Neural progenitor cell (in vitro differentiated cells): ENCODE measurements around the gene LRP2. TPM values are rescaled to one million over a fixed set of nuclear protein-coding genes. Genes with fewer than 3 reads are reported as not detected.

Source experiments
- DNase-seq: peaks from one replicate; pipeline ENCODE4 v3.0.0-alpha.2; 2016; ENCODE audit warnings: low spot score
- H2AFZ ChIP-seq: fragments of 200-600 bp; sonication (generic); replicated peaks from 2 replicates; pipeline ENCODE4 v1.6.1; 2016; ENCODE audit warnings: antibody characterized with exemption
- H3F3A ChIP-seq: fragments of 200-600 bp; sonication (generic); 2 replicates; pipeline ENCODE4 v1.6.1; 2016; ENCODE audit warnings: antibody characterized with exemption, low read depth
- H3K27ac ChIP-seq: fragments of 200-600 bp; sonication (generic); 2 replicates; pipeline ENCODE4 v1.5.1; 2016; ENCODE audit warnings: mild to moderate bottlenecking
- H3K27me3 ChIP-seq: fragments of 200-600 bp; sonication (generic); 2 replicates; pipeline ENCODE4 v1.6.1; 2016; ENCODE audit warnings: mild to moderate bottlenecking, moderate library complexity
- H3K36me3 ChIP-seq: fragments of 200-600 bp; sonication (generic); 2 replicates; pipeline ENCODE4 v1.5.1; 2016
- H3K4me1 ChIP-seq: fragments of 200-600 bp; sonication (generic); 2 replicates; pipeline ENCODE4 v1.6.1; 2016; ENCODE audit warnings: mixed run types
- H3K4me2 ChIP-seq: fragments of 200-600 bp; sonication (generic); 2 replicates; pipeline ENCODE4 v1.6.1; 2016
- H3K4me3 ChIP-seq: fragments of 200-600 bp; sonication (generic); 2 replicates; pipeline ENCODE4 v1.5.1; 2016
- H3K79me2 ChIP-seq: fragments of 200-600 bp; sonication (generic); 2 replicates; pipeline ENCODE4 v1.6.1; 2016; ENCODE audit warnings: low read depth
- H3K9ac ChIP-seq: fragments of 200-600 bp; sonication (generic); 2 replicates; pipeline ENCODE4 v1.6.1; 2016
- H3K9me3 ChIP-seq: fragments of 200-600 bp; sonication (generic); 2 replicates; pipeline ENCODE4 v1.5.1; 2016; ENCODE audit warnings: low read depth
- H4K20me1 ChIP-seq: fragments of 200-600 bp; sonication (generic); 2 replicates; pipeline ENCODE4 v1.6.1; 2016; ENCODE audit warnings: low read depth
- H3K27ac Mint-ChIP-seq: 3 replicates; pipeline ENCODE4 v1.8.0; 2021; ENCODE audit warnings: mixed read lengths
- H3K27me3 Mint-ChIP-seq: 2 replicates; pipeline ENCODE4 v1.8.0; 2022; ENCODE audit warnings: low read depth, mild to moderate bottlenecking, inconsistent platforms, moderate library complexity, mixed read lengths; ENCODE audit not compliant: insufficient read depth
- H3K36me3 Mint-ChIP-seq: 3 replicates; pipeline ENCODE4 v1.8.0; 2021; ENCODE audit warnings: mixed read lengths
- H3K4me1 Mint-ChIP-seq: 3 replicates; pipeline ENCODE4 v1.8.0; 2021; ENCODE audit warnings: mixed read lengths
- H3K4me3 Mint-ChIP-seq: 3 replicates; pipeline ENCODE4 v1.8.0; 2021; ENCODE audit warnings: mild to moderate bottlenecking, moderate library complexity, mixed read lengths
- H3K9me3 Mint-ChIP-seq: 3 replicates; pipeline ENCODE4 v1.8.0; 2020; ENCODE audit warnings: mixed read lengths
- CTCF ChIP-seq: fragments of 200-600 bp; sonication (generic); IDR thresholded peaks from 2 replicates; pipeline ENCODE4 v1.5.1; 2017; ENCODE audit warnings: antibody characterized with exemption, mild to moderate bottlenecking
- EZH2 ChIP-seq: fragments of 200-600 bp; sonication (generic); IDR thresholded peaks from 2 replicates; pipeline ENCODE4 v1.6.1; 2017; ENCODE audit warnings: antibody characterized with exemption, mild to moderate bottlenecking, moderate library complexity
- EZH2phosphoT487 ChIP-seq: fragments of 200-600 bp; sonication (generic); IDR thresholded peaks from 2 replicates; pipeline ENCODE4 v1.6.1; 2017; ENCODE audit warnings: antibody characterized with exemption
- total RNA-seq: library from RNA; depleted of rRNA; stranded (reverse); fragments of >200 nt; gene quantifications from 2 replicates; pipeline ENCODE4 v1.2.3, GENCODE V29; 2015; ENCODE audit warnings: low replicate concordance

LRP2 gene
- total RNA-seq, 1 donor from 2014 or later, result 143 TPM

- TF ChIP-seq EZH2 (no peak), CTCF (no peak), EZH2phosphoT487 (no peak)
- Histone ChIP-seq H3K27ac (no peak overlapping the region), H3K4me1 (no peaks in the 10 kb centered on the region), H3K79me2 (no peaks in the 10 kb centered on the region), H3K27me3 (no peaks in the 10 kb centered on the region), H2AFZ (no peak overlapping the region), H3F3A (peaks cover 3% of the 10 kb centered on the region), H3K4me3 (no peak overlapping the region), H3K4me2 (no peak overlapping the region), H3K9me3 (no peaks in the 10 kb centered on the region), H3K36me3 (peaks cover 32% of the 10 kb centered on the region), H4K20me1 (peaks cover 6% of the 10 kb centered on the region), H3K9ac (no peak overlapping the region)
- peaks cover 34% of the 10 kb centered on the region for H3K36me3 Mint-ChIP-seq
- no peaks in the 10 kb centered on the region for H3K9me3 Mint-ChIP-seq
- DNase-seq, result no peak
- H3K4me1 Mint-ChIP-seq, result peaks cover 7% of the 10 kb centered on the region
- H3K27ac Mint-ChIP-seq, result no peak overlapping the region
- no peaks in the 10 kb centered on the region for H3K27me3 Mint-ChIP-seq
- no peak overlapping the region for H3K4me3 Mint-ChIP-seq
Measured at GRCh38 chr2:169189132-169189531, 173.2 kb downstream of the LRP2 start.

GRCh38 chr2:169185711-169186110, 176.6 kb downstream of the LRP2 start:
- H3K36me3 ChIP-seq, result peaks cover 28% of the 10 kb centered on the region
- Mint-ChIP-seq H3K27me3 (no peaks in the 10 kb centered on the region), H3K4me1 (peaks cover 7% of the 10 kb centered on the region), H3K4me3 (no peak overlapping the region), H3K9me3 (no peaks in the 10 kb centered on the region), H3K36me3 (peaks cover 26% of the 10 kb centered on the region), H3K27ac (no peak overlapping the region)
- no peak overlapping the region for H3K4me2 ChIP-seq
- H3K9me3 ChIP-seq, result no peaks in the 10 kb centered on the region
- no peak overlapping the region for H2AFZ ChIP-seq
- no peak overlapping the region for H3K27ac ChIP-seq
- TF ChIP-seq CTCF (no peak), EZH2 (no peak), EZH2phosphoT487 (no peak)
- no peak overlapping the region for H3K9ac ChIP-seq
- H3K79me2 ChIP-seq, result no peaks in the 10 kb centered on the region
- H4K20me1 ChIP-seq, result no peaks in the 10 kb centered on the region
- DNase-seq, result no peak
- H3K4me1 ChIP-seq, result no peaks in the 10 kb centered on the region
- no peaks in the 10 kb centered on the region for H3K27me3 ChIP-seq
- H3K4me3 ChIP-seq, result no peak overlapping the region
- peaks cover 3% of the 10 kb centered on the region for H3F3A ChIP-seq

GRCh38 chr2:169184074-169184473, 178.3 kb downstream of the LRP2 start:
- no peak overlapping the region for H3K4me3 ChIP-seq
- H3K9me3 ChIP-seq, result no peaks in the 10 kb centered on the region
- H3K4me3 Mint-ChIP-seq, result no peak overlapping the region
- H2AFZ ChIP-seq, result no peak overlapping the region
- peaks cover 3% of the 10 kb centered on the region for H3F3A ChIP-seq
- peaks cover 7% of the 10 kb centered on the region for H3K4me1 Mint-ChIP-seq
- peaks cover 33% of the 10 kb centered on the region for H3K36me3 ChIP-seq
- TF ChIP-seq CTCF (no peak), EZH2phosphoT487 (no peak), EZH2 (no peak)
- H3K27ac Mint-ChIP-seq, result no peak overlapping the region
- H3K79me2 ChIP-seq, result no peaks in the 10 kb centered on the region
- H4K20me1 ChIP-seq, result no peaks in the 10 kb centered on the region
- no peaks in the 10 kb centered on the region for H3K9me3 Mint-ChIP-seq
- no peak overlapping the region for H3K27ac ChIP-seq
- H3K4me2 ChIP-seq, result no peak overlapping the region
- H3K36me3 Mint-ChIP-seq, result peaks cover 28% of the 10 kb centered on the region
- H3K4me1 ChIP-seq, result no peaks in the 10 kb centered on the region
- DNase-seq, result no peak
- no peaks in the 10 kb centered on the region for H3K27me3 Mint-ChIP-seq
- H3K9ac ChIP-seq, result no peak overlapping the region
- H3K27me3 ChIP-seq, result no peaks in the 10 kb centered on the region
